Measurements from ENCODE around the gene MRGPRG.

The MRGPRG gene

DNA sequence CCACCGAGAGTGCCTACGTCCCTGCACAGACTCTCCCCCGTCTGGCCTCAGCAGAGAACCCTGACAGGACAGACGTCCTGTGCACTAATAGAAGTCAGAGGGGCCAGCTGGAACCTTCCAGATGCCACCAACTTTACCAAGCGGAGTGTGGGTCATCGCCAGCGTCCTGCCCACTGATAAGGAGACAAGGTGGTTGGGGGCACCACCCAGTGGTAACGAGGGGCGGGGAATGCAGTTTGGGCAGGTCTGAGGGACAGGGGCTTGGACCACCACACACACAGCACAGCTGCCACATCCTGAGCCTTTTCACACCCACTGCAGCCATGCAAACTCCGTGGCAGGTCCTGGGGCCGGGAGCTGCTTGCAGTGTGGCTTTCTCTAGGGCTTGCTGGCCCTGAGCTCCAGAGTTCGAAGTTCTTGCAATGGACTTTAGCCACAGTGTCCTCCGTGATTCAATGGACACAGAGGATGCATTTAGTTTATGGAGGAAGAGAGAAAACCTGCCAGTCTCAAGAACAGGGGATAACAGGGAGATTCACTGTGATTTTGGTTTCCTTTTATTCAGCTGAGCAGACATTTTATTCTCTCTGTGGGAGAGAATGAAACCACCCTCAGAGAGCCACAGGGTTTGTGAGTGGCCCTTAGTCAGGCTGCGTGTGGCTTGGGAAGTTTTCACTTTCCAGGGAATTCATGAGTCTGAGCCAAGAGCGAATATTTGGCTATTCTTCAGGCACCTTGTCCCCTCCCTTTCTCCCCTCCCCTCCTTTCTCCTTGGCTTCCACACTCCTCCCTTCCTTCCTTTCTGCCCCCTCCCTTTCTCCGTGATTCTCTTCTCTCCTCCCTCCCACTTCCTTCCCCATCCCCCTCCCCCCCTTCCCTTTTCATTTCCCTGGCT lies 13.1 kb downstream of the MRGPRG start:
- DNase-seq: no peak

DNA sequence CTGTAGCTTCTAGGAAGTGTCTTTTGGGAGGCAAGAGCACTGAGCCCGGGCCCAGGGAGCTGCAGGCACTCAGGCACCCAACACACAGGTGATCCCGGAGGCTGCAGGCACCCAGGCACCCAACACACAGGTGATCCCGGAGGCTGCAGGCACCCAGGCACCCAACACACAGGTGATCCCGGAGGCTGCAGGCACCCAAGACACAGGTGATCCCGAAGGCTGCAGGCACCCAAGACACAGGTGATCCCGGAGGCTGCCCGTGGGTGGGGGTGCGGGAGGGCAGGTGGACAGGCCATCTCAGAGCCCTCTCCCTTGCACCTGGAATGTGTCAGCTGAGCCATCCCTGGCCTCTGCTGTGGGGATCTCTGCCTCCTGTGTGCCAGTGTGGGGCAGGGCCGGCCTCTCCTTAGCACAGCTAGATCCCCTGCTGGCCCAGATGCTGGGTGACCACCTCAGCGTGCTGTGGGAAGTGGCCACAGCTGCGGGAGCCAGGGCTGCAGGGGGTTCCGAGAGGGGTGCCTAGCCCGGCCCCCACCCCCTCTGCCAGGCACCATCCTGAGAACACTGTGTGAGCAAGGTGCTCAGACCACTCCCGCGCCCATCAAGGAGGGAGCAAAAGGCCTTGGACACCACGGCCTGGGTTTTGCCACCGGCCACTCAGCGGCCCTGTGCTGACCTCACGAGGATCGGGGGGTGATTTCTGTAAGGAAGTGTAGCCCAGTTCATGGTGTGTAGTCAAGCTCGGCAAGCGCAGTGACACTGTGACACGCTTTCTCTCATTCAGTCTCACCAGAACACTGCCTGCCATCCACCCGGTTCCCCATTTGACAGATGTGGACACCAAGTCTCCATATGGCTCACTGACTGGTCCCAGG lies 14.2 kb downstream of the MRGPRG start:
- DNase-seq: no peak

DNA sequence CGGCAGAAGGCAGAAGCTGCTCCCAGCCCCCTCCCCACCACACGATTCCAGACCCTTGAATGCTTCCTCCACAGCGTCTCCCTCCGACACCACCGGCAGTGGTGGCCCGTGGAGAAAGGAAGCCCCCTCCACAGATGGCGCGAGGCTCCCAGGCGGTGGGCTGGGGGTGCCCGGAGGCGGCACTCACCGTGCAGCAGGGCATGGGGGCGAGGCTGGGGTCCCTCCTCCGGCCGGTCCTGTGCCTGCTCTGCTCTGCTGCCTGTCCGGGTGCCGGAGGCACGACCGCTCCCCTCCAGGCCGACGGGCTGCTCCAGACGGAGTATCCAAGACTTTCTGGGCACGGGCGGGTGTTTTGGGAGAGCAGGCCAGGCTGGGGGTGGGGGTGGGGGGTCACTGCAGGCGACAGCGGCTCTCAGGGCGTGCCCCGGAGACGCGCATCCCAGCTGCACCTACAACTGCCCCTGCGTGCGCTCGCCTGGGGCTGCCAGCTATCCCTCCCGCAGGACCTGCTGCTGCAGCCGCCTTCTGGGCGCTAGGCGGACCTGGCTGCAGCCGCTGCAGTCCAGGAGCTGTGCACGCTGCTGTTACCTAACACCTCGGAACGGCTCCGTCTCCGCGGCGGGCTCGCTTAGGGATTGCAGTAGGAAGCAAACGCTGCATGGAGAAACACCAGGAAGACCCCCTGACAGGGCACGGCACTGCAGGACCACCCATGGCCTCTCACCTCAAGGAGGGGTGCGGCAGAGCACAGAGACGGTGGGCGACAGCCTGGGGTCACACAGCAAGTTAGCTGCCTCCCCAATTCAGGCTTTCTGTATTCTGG lies 15.2 kb downstream of the MRGPRG start:
- DNase-seq: no peak

GRCh38 chr11:3202759-3203158 lies 15.9 kb downstream of the MRGPRG start:
- no peak for DNase-seq

GRCh38 chr11:3202305-3202704 lies 16.3 kb downstream of the MRGPRG start:
- DNase-seq: no peak

GRCh38 chr11:3201677-3202181 lies 16.9 kb downstream of the MRGPRG start:
- DNase-seq: no peak

- DNase-seq: no peak
Measured at GRCh38 chr11:3201112-3201581, 17.5 kb downstream of the MRGPRG start.

DNA sequence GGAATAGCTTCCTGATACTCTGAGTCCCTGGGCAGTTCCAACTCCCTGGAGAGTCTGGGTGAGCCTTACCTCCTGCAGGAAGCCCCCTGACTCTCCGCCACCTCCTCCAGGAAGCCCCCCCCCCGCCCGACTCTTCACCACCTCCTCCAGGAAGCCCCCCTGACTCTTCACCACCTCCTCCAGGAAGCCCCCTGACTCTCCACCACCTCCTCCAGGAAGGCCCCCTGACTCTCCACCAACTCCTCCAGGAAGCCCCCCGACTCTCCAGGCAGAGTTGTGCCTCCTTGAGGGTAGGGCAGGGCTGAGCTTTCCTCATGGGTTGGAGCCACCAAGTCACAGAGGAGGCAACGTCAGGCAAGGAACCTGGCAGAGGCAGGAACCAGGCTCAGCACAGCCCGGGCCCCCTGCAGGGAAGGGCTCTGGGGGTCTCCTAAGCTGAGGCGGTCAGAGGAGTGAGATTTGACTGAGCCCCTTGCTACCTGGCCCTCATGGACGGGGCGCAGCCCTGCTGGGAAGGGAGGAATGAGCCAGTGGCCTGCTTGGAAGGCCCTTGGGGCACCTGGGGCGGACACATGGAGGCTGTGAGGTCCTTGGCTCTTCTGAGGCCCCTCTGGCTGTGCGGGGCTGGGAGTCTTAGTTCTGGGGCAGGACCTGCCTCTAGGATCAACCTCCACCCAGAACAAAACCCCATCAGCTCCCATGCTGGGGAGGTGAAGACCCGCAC lies 18.1 kb downstream of the MRGPRG start:
- no peak for DNase-seq

DNA sequence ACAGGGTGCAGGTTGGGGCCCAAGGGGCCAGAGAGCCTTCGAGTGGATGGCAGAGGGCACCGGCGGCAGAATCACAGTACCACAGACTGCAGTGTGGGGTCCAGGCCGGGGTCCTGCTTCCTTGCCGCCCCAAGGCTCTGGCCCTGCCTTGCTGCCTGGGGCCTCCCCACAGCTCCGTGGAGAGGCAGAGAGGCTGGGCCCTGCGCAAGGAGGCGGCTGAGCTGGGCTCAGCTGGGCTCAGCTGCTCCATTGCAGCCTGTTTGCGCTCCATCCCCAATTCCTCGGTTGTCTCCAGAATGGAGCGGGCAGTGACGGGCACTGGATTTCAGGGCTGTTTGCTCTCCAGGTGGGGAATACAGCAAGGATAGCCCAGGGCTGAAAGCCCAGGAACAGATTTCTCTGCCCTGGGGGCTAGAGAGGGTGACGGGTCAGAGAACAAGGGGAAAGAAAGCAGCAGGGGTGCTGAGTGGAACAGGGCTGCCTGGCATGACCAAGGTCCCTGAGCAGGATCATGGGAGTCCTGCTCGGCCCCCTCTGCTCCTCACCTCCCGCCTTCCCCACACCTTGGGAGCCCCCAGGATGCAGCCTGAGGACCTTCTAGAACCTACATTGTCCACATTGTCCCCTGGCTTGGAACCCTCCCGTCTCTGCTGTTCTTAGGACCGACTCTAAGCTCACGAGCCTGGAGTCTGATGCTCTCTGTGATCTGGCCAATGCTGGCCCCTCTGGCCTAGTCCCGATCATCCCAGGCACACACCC lies 18.9 kb downstream of the MRGPRG start:
- no peak for DNase-seq

GRCh38 chr11:3198815-3199214 lies 19.8 kb downstream of the MRGPRG start:
- DNase-seq: no peak

GRCh38 chr11:3197878-3198528 lies 20.6 kb downstream of the MRGPRG start:
- no peak for DNase-seq

- no peak for DNase-seq
Measured at GRCh38 chr11:3197044-3197695, 21.4 kb downstream of the MRGPRG start.

DNA sequence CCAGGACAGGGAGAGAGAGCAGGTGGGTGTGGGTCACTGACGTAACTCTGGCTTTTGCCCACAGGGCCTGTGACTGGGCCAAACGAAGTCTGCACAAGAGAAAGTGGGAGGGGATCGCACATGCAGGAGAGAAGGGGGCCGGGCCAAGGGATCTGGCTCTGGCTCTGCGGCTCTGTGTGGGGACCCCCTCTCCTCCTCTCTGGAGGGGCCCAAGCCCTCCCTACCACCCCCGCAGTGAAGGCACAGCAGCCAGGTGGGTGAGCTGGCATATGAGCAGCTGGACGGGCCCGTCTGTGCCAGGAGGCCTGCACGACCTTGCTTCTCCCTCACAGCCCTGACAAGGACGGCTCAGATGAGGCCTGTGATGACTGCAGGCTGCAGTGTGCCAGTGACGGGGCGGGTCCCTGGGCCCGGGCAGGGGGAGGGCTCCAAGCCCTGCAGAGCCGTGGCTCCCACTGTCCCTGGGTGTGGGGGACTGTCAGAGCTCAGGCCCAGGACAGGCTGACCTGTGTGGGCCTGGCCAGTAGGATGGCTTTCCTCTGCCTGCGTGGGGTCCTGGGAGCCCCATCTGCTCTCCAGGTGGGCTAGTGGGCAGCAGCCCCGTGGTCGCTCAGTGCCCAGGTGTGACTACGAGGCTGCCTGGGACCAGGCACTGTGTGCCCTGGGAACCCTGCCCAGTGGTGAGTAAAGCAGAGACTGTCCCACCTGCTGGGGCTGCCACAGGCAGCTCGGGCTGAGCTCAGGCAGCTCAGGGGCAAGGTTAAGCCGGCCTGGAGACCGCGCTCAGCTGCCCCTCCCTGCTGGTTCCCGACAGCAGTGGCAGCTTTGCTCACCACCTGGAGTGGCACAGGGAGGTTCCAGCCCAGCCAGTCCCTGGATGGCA lies 22.2 kb downstream of the MRGPRG start:
- DNase-seq: no peak

- DNase-seq: no peak
Measured at GRCh38 chr11:3195251-3196160, 23.1 kb downstream of the MRGPRG start.

GRCh38 chr11:3194016-3194816 lies 24.4 kb downstream of the MRGPRG start:
- no peak for DNase-seq

DNA sequence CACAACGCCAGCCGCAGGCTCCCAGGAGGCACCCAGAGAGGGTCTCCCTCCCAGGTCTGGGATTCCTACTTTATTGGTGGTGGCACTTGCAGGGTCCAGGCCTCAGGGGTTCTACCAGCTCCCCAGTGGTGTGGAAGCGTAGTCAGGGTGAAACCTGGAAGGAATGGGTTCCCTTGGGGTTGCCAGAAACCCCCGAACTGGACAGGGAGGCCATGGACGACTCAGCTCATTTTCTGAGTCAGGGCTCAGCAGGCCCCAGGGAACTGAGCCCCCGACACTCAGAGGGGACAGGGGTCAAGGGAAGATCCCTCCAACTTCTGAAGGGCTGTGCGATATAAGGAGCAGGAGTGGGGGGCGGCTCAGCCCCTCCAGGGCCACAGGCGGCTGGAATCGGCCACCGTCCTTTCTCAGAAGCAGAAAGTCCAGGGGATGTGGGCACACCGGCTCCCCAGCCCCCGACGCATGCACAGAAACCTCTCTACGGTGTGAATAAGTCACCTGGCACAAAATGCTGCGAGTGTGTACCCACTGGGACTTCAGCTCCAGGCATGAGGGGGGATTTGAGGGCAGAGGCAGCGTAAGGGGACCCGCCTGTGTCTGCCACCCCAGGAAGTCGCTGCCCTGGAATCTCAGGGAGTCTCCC lies 25.1 kb downstream of the MRGPRG start:
- DNase-seq: no peak
